ENCODE results near the gene CLEC2B.

Gene CLEC2B

GRCh38 chr12:9808504-9808903, 60.6 kb downstream of the CLEC2B start:
- no peak for DNase-seq (ENCODE audit: low read depth)
- in situ Hi-C loops (cut with HindIII; ENCODE audit: low sequenced_read_pairs) = no loop called here
- TF ChIP-seq CTCF (IDR thresholded peaks at IDR 0.05; ENCODE audit: low read depth, low read length, missing control alignments) = no peak
- no peak overlapping the region for H3K4me3 ChIP-seq (ENCODE audit: low read depth, low read length)

DNA sequence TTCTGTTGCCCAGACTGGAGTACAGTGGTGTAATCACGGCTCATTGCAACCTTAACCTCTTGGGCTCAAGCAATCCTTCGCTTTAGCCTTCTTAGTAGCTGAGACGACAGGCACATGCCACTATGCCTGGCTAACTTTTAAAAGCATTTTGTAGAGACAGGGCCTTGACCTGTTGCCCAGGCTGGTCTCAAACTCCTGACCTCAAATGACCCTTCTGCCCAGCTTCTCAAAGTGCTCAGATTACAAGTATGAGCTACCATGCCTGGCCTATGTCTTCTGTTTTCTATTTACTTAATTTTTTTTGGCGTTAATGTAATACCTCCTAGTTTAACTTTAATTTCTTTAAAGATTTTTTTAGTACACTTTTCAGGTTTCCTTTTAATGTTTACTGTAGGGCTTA, 62.4 kb downstream of the CLEC2B start:
- DNase-seq (ENCODE audit: low read depth) = no peak
- no peak overlapping the region for H3K4me3 ChIP-seq (ENCODE audit: low read depth, low read length)
- in situ Hi-C loops (cut with HindIII; ENCODE audit: low sequenced_read_pairs) = no loop called here
- no peak for TF ChIP-seq CTCF (IDR thresholded peaks at IDR 0.05; ENCODE audit: low read depth, low read length, missing control alignments)

GRCh38 chr12:9805883-9806282, 63.3 kb downstream of the CLEC2B start:
- H3K4me3 ChIP-seq (ENCODE audit: low read depth, low read length) = no peak overlapping the region
- no peak for DNase-seq (ENCODE audit: low read depth)
- TF ChIP-seq CTCF (IDR thresholded peaks at IDR 0.05; ENCODE audit: low read depth, low read length, missing control alignments) = no peak
- in situ Hi-C loops (cut with HindIII; ENCODE audit: low sequenced_read_pairs) = no loop called here

All from astrocyte of the cerebellum (primary cell).